H9 (cell line): ENCODE data around the gene RRAS. TPM values are rescaled to one million over a fixed set of nuclear protein-coding genes. Genes with fewer than 3 reads are reported as not detected.
A peak's percentile ranks its signal among the peaks of the same experiment; 100 is the strongest.

Experiments
- DNase-seq: peaks from one replicate; pipeline ENCODE4 v3.0.0-alpha.2; 2017
- H2AFZ ChIP-seq: one replicate; pipeline ENCODE4 v1.6.1; 2013; ENCODE audit warnings: mild to moderate bottlenecking, low read length, control low read depth, moderate library complexity
- H2AK5ac ChIP-seq: 2 replicates; pipeline ENCODE4 v1.6.1; 2013; ENCODE audit warnings: low read length, control low read depth, mixed read lengths; ENCODE audit not compliant: insufficient read length
- H2BK120ac ChIP-seq: one replicate; pipeline ENCODE4 v1.6.1; 2013; ENCODE audit warnings: low read depth, mild to moderate bottlenecking, low read length, control low read depth, inconsistent platforms; ENCODE audit not compliant: poor library complexity, severe bottlenecking
- H2BK12ac ChIP-seq: 2 replicates; pipeline ENCODE4 v1.6.1; 2013; ENCODE audit warnings: low read length, control low read depth, mixed read lengths, low read depth; ENCODE audit not compliant: insufficient read length
- H2BK15ac ChIP-seq: 2 replicates; pipeline ENCODE4 v1.6.1; 2013; ENCODE audit warnings: low read depth, low read length, control low read depth
- H2BK20ac ChIP-seq: one replicate; pipeline ENCODE4 v1.6.1; 2013; ENCODE audit warnings: low read depth, mild to moderate bottlenecking, low read length, control low read depth, inconsistent platforms; ENCODE audit not compliant: poor library complexity, severe bottlenecking
- H2BK5ac ChIP-seq: 2 replicates; pipeline ENCODE4 v1.6.1; 2013; ENCODE audit warnings: low read length, control low read depth, mixed read lengths; ENCODE audit not compliant: insufficient read length
- H3K14ac ChIP-seq: 2 replicates; pipeline ENCODE4 v1.6.1; 2013; ENCODE audit warnings: low read length, control low read depth; ENCODE audit not compliant: insufficient read depth
- H3K18ac ChIP-seq: 2 replicates; pipeline ENCODE4 v1.6.1; 2013; ENCODE audit warnings: low read depth, mild to moderate bottlenecking, mixed read lengths, low read length, control low read depth; ENCODE audit not compliant: insufficient read length
- H3K23ac ChIP-seq: 2 replicates; pipeline ENCODE4 v1.6.1; 2013; ENCODE audit warnings: low read length, control low read depth, mixed read lengths, low read depth; ENCODE audit not compliant: insufficient read length
- H3K23me2 ChIP-seq: 2 replicates; pipeline ENCODE4 v1.6.1; 2013; ENCODE audit warnings: low read depth, mild to moderate bottlenecking, mixed read lengths, low read length, control low read depth; ENCODE audit not compliant: insufficient read length, poor library complexity, severe bottlenecking
- H3K27ac ChIP-seq: 2 replicates; pipeline ENCODE4 v1.5.1; 2013; ENCODE audit warnings: low read length, control low read depth, mixed read lengths, low read depth; ENCODE audit not compliant: insufficient read length
- H3K27me3 ChIP-seq: 2 replicates; pipeline ENCODE4 v1.6.1; 2013; ENCODE audit warnings: low read length, control low read depth, inconsistent platforms; ENCODE audit not compliant: insufficient read depth
- H3K4ac ChIP-seq: 2 replicates; pipeline ENCODE4 v1.6.1; 2013; ENCODE audit warnings: low read depth, mild to moderate bottlenecking, control low read depth, inconsistent platforms, low read length, moderate library complexity
- H3K4me1 ChIP-seq: 2 replicates; pipeline ENCODE4 v1.6.1; 2013; ENCODE audit warnings: low read length, control low read depth, inconsistent platforms; ENCODE audit not compliant: insufficient read depth
- H3K4me2 ChIP-seq: 2 replicates; pipeline ENCODE4 v1.6.1; 2013; ENCODE audit warnings: low read length, control low read depth, mixed read lengths; ENCODE audit not compliant: insufficient read length, insufficient read depth
- H3K56ac ChIP-seq: 2 replicates; pipeline ENCODE4 v1.6.1; 2013; ENCODE audit warnings: low read depth, mild to moderate bottlenecking, mixed read lengths, low read length, control low read depth; ENCODE audit not compliant: insufficient read length
- H3K79me1 ChIP-seq: 2 replicates; pipeline ENCODE4 v1.6.1; 2013; ENCODE audit warnings: low read depth, mild to moderate bottlenecking, moderate library complexity, low read length, control low read depth, inconsistent platforms; ENCODE audit not compliant: insufficient read depth, poor library complexity, severe bottlenecking
- H3K79me2 ChIP-seq: 2 replicates; pipeline ENCODE4 v1.6.1; 2013; ENCODE audit warnings: low read length, control low read depth, inconsistent platforms; ENCODE audit not compliant: insufficient read depth
- H3K9ac ChIP-seq: 2 replicates; pipeline ENCODE4 v1.6.1; 2013; ENCODE audit warnings: low read length, control low read depth, mixed read lengths; ENCODE audit not compliant: insufficient read length; ENCODE audit errors: extremely low read depth
- H3K9me3 ChIP-seq: one replicate; pipeline ENCODE4 v1.6.1; 2013; ENCODE audit warnings: low read depth, low read length, inconsistent platforms; ENCODE audit not compliant: control insufficient read depth
- H3T11ph ChIP-seq: one replicate; pipeline ENCODE4 v1.6.1; 2013; ENCODE audit warnings: mild to moderate bottlenecking, low read length, control low read depth, inconsistent platforms
- H4K20me1 ChIP-seq: one replicate; pipeline ENCODE4 v1.6.1; 2013; ENCODE audit not compliant: control insufficient read depth, insufficient read length, insufficient read depth
- H4K5ac ChIP-seq: 2 replicates; pipeline ENCODE4 v1.6.1; 2013; ENCODE audit warnings: low read depth, mild to moderate bottlenecking, mixed read lengths, low read length, control low read depth; ENCODE audit not compliant: insufficient read length
- H4K8ac ChIP-seq: replicated peaks from 2 replicates; pipeline ENCODE4 v1.6.1; 2013; ENCODE audit warnings: low read length, control low read depth, mixed read lengths, low read depth; ENCODE audit not compliant: insufficient read length
- H4K91ac ChIP-seq: 2 replicates; pipeline ENCODE4 v1.6.1; 2013; ENCODE audit warnings: low read depth, mild to moderate bottlenecking, moderate library complexity, mixed read lengths, low read length, control low read depth; ENCODE audit not compliant: insufficient read length
- H3K27ac Mint-ChIP-seq, 3 experiments: 2 replicates in 2 of 3; 3 replicates in 1 of 3; pipeline ENCODE4 v1.8.0; 2020 to 2021; ENCODE audit warnings: mixed read lengths in 3 of 3, mild to moderate bottlenecking in 1 of 3, moderate library complexity in 1 of 3
- H3K27me3 Mint-ChIP-seq: 2 replicates; pipeline ENCODE4 v1.8.0; 2021; ENCODE audit warnings: low read depth, mild to moderate bottlenecking, moderate library complexity, mixed read lengths
- H3K36me3 Mint-ChIP-seq, 3 experiments: 2 replicates in 2 of 3; 3 replicates in 1 of 3; pipeline ENCODE4 v1.8.0; 2020 to 2021; ENCODE audit warnings: low read depth in 3 of 3, mixed read lengths in 3 of 3; ENCODE audit not compliant: insufficient read depth in 1 of 3
- H3K4me1 Mint-ChIP-seq, 2 experiments: 2 replicates each; pipeline ENCODE4 v1.8.0; 2020; ENCODE audit warnings: mixed read lengths in 2 of 2
- H3K4me3 Mint-ChIP-seq, 2 experiments: 2 replicates in 1 of 2; 3 replicates in 1 of 2; pipeline ENCODE4 v1.8.0; 2020 to 2021; ENCODE audit warnings: mild to moderate bottlenecking in 2 of 2, mixed read lengths in 2 of 2, moderate library complexity in 1 of 2
- H3K9me3 Mint-ChIP-seq, 2 experiments: 2 replicates in 1 of 2; 3 replicates in 1 of 2; pipeline ENCODE4 v1.8.0; 2020; ENCODE audit warnings: mild to moderate bottlenecking in 2 of 2, mixed read lengths in 2 of 2, moderate library complexity in 1 of 2
- CTCF ChIP-seq: fragments of 200-600 bp; sonication (generic); conservative IDR thresholded peaks from 3 replicates; pipeline ENCODE4 v1.8.0; 2021; ENCODE audit warnings: antibody characterized with exemption, mild to moderate bottlenecking
- WGBS: extraction: QIAGEN DNeasy Blood & Tissue Kit; methylation state at CpG from one replicate; pipeline ENCODE4 v1.1.7; 2013; ENCODE audit warnings: missing lambda C conversion rate, low lambda C conversion rate, mixed read lengths; ENCODE audit not compliant: insufficient read length; ENCODE audit errors: extremely low coverage; 5-methylcytosine and 5-hydroxymethylcytosine counted together
- total RNA-seq: library from RNA; stranded (reverse); gene quantifications from 2 replicates; pipeline ENCODE4 v1.2.1, GENCODE V29; 2021

The RRAS gene
- total RNA-seq, 1 experiment from 2014 or later: 9.9 TPM

GRCh38 chr19:49684251-49684982 is 44.5 kb upstream of the RRAS start:
- H3K18ac ChIP-seq: no peak overlapping the region
- H2AFZ ChIP-seq: no peak overlapping the region
- Mint-ChIP-seq H3K4me1 (peaks cover 31 to 58% of the 10 kb centered on the region in 2 experiments), H3K4me3 (peak overlapping the region in 1 of 2 experiments; percentile 46; a peak in 1 of 5 replicates), H3K9me3 (no peaks in the 10 kb centered on the region; a peak in 2 of 5 replicates), H3K27ac (peak overlapping the region; percentile 11 to 88 (median 49); a peak in 2 of 7 replicates), H3K27me3 (no peaks in the 10 kb centered on the region; the same call in 1 of the 2 replicates), H3K36me3 (peaks cover 46 to 76% (median 63%) of the 10 kb centered on the region in 3 experiments)
- H3K56ac ChIP-seq: no peak overlapping the region
- no peak overlapping the region for H4K8ac ChIP-seq
- peaks cover 2% of the 10 kb centered on the region for H3K79me1 ChIP-seq
- H3T11ph ChIP-seq: no peak overlapping the region
- WGBS: no CpG with 5 or more reads among the region's 35 CpGs
- peaks cover 10% of the 10 kb centered on the region; the same call in 1 of the 2 replicates for H3K4me1 ChIP-seq
- no peak overlapping the region for H3K14ac ChIP-seq
- peak; percentile 66 for TF ChIP-seq CTCF
- no peak overlapping the region for H2AK5ac ChIP-seq
- H3K79me2 ChIP-seq: peaks cover 5% of the 10 kb centered on the region; the same call in 1 of the 2 replicates
- no peaks in the 10 kb centered on the region for H4K20me1 ChIP-seq
- H4K91ac ChIP-seq: no peak overlapping the region
- H3K23me2 ChIP-seq: no peaks in the 10 kb centered on the region
- H3K4ac ChIP-seq: no peak overlapping the region
- no peak overlapping the region for H2BK120ac ChIP-seq
- H4K5ac ChIP-seq: no peak overlapping the region
- no peak overlapping the region for H3K23ac ChIP-seq
- no peaks in the 10 kb centered on the region for H3K27me3 ChIP-seq
- no peak overlapping the region for H2BK20ac ChIP-seq
- H3K9ac ChIP-seq: no peak overlapping the region
- peak; percentile 68 for DNase-seq
- H2BK5ac ChIP-seq: no peak overlapping the region
- no peak overlapping the region for H2BK15ac ChIP-seq
- H3K27ac ChIP-seq: no peak overlapping the region
- no peak overlapping the region for H2BK12ac ChIP-seq
- H3K9me3 ChIP-seq: no peaks in the 10 kb centered on the region
- no peak overlapping the region for H3K4me2 ChIP-seq
